Measurements from ENCODE around the gene TLX1.

The TLX1 gene

DNA sequence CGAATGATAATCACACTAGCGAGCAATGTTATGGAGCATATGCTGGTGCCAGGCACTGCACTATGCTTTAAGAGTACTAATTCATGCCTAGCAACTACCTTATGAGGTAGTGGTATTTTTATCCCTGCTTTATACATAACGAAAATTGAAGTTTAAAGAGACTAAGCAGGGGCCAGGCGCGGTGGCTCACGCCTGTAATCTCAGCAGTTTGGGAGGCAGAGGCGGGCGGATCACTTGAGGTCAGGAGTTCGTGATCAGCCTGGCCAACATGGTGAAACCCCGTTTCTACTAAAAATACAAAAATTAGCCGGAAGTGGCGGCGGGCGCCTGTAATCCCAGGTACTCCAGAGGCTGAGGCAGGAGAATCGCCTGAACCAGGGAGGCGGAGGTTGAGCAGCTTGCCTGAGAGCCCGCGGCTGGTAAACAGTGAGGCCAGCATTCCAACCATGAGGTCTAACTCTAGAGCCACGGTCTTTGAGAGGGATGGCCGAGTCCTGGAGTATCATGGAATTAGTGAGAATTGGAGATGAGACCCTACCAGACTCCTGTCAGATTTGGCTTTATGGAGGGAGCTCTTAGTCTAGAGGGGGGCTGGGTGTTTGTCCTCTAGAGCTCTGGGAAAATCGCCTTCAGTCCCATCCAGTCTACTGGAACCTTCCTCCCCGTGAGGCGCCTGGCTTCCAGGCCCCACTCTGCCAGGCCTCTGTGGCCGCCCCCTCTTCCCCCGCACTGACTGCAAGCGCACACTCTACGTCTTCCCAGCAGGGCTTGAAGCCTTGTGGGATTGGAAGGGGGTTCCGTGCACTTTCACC is 11.6 kb downstream of the TLX1 start:
- no peak for TF ChIP-seq CTCF (IDR thresholded peaks at IDR 0.05; ENCODE audit: low read depth, low read length, missing control alignments)
- H3K4me3 ChIP-seq (replicated peaks; ENCODE audit: low read depth, low read length): no peak overlapping the region
- no peak for DNase-seq (ENCODE audit: extremely low read depth, low read depth)

- no peak overlapping the region for H3K4me3 ChIP-seq (replicated peaks; ENCODE audit: low read depth, low read length)
- TF ChIP-seq CTCF (IDR thresholded peaks at IDR 0.05; ENCODE audit: low read depth, low read length, missing control alignments): no peak
- no peak for DNase-seq (ENCODE audit: extremely low read depth, low read depth)
These were observed 12.2 kb downstream of the TLX1 start for GRCh38 chr10:101143345-101143630.

- no peak for DNase-seq (ENCODE audit: extremely low read depth, low read depth)
- H3K4me3 ChIP-seq (replicated peaks; ENCODE audit: low read depth, low read length): no peak overlapping the region
- TF ChIP-seq CTCF (IDR thresholded peaks at IDR 0.05; ENCODE audit: low read depth, low read length, missing control alignments): no peak
These were observed 13.0 kb downstream of the TLX1 start for GRCh38 chr10:101144053-101144452.

GRCh38 chr10:101145145-101145544 is 14.0 kb downstream of the TLX1 start:
- TF ChIP-seq CTCF (IDR thresholded peaks at IDR 0.05; ENCODE audit: low read depth, low read length, missing control alignments): no peak
- DNase-seq (ENCODE audit: extremely low read depth, low read depth): no peak
- no peak overlapping the region for H3K4me3 ChIP-seq (replicated peaks; ENCODE audit: low read depth, low read length)

- no peak for DNase-seq (ENCODE audit: extremely low read depth, low read depth)
- no peak overlapping the region for H3K4me3 ChIP-seq (replicated peaks; ENCODE audit: low read depth, low read length)
- no peak for TF ChIP-seq CTCF (IDR thresholded peaks at IDR 0.05; ENCODE audit: low read depth, low read length, missing control alignments)
These were observed 14.8 kb downstream of the TLX1 start for GRCh38 chr10:101145750-101146391.

- DNase-seq (ENCODE audit: extremely low read depth, low read depth): no peak
- no peak for TF ChIP-seq CTCF (IDR thresholded peaks at IDR 0.05; ENCODE audit: low read depth, low read length, missing control alignments)
- no peak overlapping the region for H3K4me3 ChIP-seq (replicated peaks; ENCODE audit: low read depth, low read length)
These were observed 15.5 kb downstream of the TLX1 start for GRCh38 chr10:101146392-101147251.

Measured in HFF-Myc (cell line).